Panc1 (cell line): ENCODE results near the gene PDE3B. TPM values are rescaled to one million over a fixed set of nuclear protein-coding genes. Genes with fewer than 3 reads are reported as not detected.

Source experiments
- ATAC-seq: fragments of 200-7000 bp; cut with Tn5 transposase; 2 replicates; pipeline ENCODE4 v1.9.1; 2020; ENCODE audit warnings: mild to moderate bottlenecking, moderate library complexity
- BruUV-seq: library from RNA; stranded (reverse); fragments of 400-500 nt; replicated peaks from 2 replicates; lab custom pipeline; 2021; lab: Mats Ljungman, UMichigan
- CTCF ChIA-PET: fragments of 300-600 bp; sonication (Branson Sonifier 250); formaldehyde crosslinking; loops from one replicate; lab custom pipeline; 2022; ENCODE audit warnings: antibody characterized with exemption; lab: Charles Lee
- POLR2A ChIA-PET: fragments of 300-600 bp; sonication (Branson Sonifier 250); formaldehyde crosslinking; loops from one replicate; lab custom pipeline; 2022; ENCODE audit warnings: antibody characterized with exemption; lab: Charles Lee
- DNase-seq: peaks from one replicate; pipeline ENCODE4 v3.0.0-alpha.2; 2010; ENCODE audit warnings: low read depth, low spot score
- H3K27ac ChIP-seq: 2 replicates; pipeline ENCODE4 v1.5.1; 2011; ENCODE audit warnings: mild to moderate bottlenecking, low read length, inconsistent platforms
- H3K27me3 ChIP-seq: fragments of 200-500 bp; sonication (Bioruptor generic); 2 replicates; pipeline ENCODE4 v1.6.0; 2014; ENCODE audit warnings: low read length, inconsistent platforms; ENCODE audit not compliant: control insufficient read depth, insufficient read depth
- H3K36me3 ChIP-seq: fragments of 200-500 bp; sonication (Bioruptor generic); 2 replicates; pipeline ENCODE4 v1.5.1; 2014; ENCODE audit warnings: inconsistent platforms, mild to moderate bottlenecking, low read length, moderate library complexity; ENCODE audit not compliant: control insufficient read depth, insufficient read depth
- H3K4me1 ChIP-seq: 2 replicates; pipeline ENCODE4 v1.5.1; 2011; ENCODE audit warnings: inconsistent platforms, mild to moderate bottlenecking, low read length, moderate library complexity; ENCODE audit not compliant: control insufficient read depth, insufficient read depth
- H3K4me3 ChIP-seq, 2 experiments: 2 replicates each; pipeline ENCODE4 v1.5.1; 2011 to 2012; ENCODE audit warnings: low read depth in 2 of 2, low read length in 2 of 2, mild to moderate bottlenecking in 2 of 2, inconsistent platforms in 1 of 2, moderate library complexity in 1 of 2
- H3K9me3 ChIP-seq: fragments of 200-500 bp; sonication (Bioruptor generic); 2 replicates; pipeline ENCODE4 v1.5.1; 2014; ENCODE audit warnings: low read depth, mild to moderate bottlenecking, inconsistent platforms, low read length, moderate library complexity; ENCODE audit not compliant: control insufficient read depth, insufficient read depth
- CTCF ChIP-seq: fragments of 450-650 bp; IDR thresholded peaks from 2 replicates; pipeline ENCODE4 v1.5.1; 2017; ENCODE audit warnings: mild to moderate bottlenecking
- POLR2AphosphoS5 ChIP-seq: IDR thresholded peaks from 2 replicates; pipeline ENCODE4 v1.6.1; 2012; ENCODE audit warnings: mild to moderate bottlenecking, low read depth, low read length, moderate library complexity
- REST ChIP-seq, 2 experiments: IDR thresholded peaks; 2 replicates each; pipeline ENCODE4 v1.6.1; 2011 to 2012; ENCODE audit warnings: low read depth in 2 of 2, control low read depth in 1 of 2, low read length in 1 of 2, mild to moderate bottlenecking in 1 of 2, moderate library complexity in 1 of 2; ENCODE audit not compliant: insufficient read depth in 1 of 2
- SIN3A ChIP-seq: IDR thresholded peaks from 2 replicates; pipeline ENCODE4 v1.6.1; 2012; ENCODE audit warnings: low read depth, mild to moderate bottlenecking, low read length, moderate library complexity, borderline replicate concordance; ENCODE audit not compliant: insufficient read depth
- TCF7L2 ChIP-seq: IDR thresholded peaks from 2 replicates; pipeline ENCODE4 v1.6.1; 2011; ENCODE audit warnings: mild to moderate bottlenecking, low read depth, low read length, inconsistent platforms
- in situ Hi-C: cut with HindIII; loops from 2 replicates; pipeline ENCODE4 v1.10.0; 2016; ENCODE audit warnings: low sequenced_read_pairs, low pct_unique_long_range_greater_than_20kb
- intact Hi-C: fragments of 100-400 bp; cut with micrococcal nuclease; formaldehyde crosslinking; loops from one replicate; pipeline ENCODE4 v1.10.0; 2022; ENCODE audit not compliant: unreplicated experiment
- total RNA-seq: library from RNA; stranded (reverse); gene quantifications from one replicate; pipeline ENCODE4 v1.2.1, GENCODE V29; 2021; ENCODE audit not compliant: unreplicated experiment

PDE3B gene
- total RNA-seq, 1 experiment from 2014 or later: 33.0 TPM

- H3K4me1 ChIP-seq: no peaks in the 10 kb centered on the region
- intact Hi-C loops: no loop called here
- ChIA-PET CTCF (no interaction called here), POLR2A (no interaction called here)
- no peak overlapping the region for H3K4me3 ChIP-seq
- DNase-seq (no peak), ATAC-seq (no peak)
- no peak overlapping the region for H3K27ac ChIP-seq
- H3K27me3 ChIP-seq: no peaks in the 10 kb centered on the region
- BruUV-seq: no TSS peak
- no peak for TF ChIP-seq SIN3A
- no peak for TF ChIP-seq TCF7L2
- TF ChIP-seq REST (IDR thresholded peaks at IDR 0.05; ENCODE audit: insufficient read depth in 1 of 2, low read depth in 2 of 2, low read length in 1 of 2): no peak
- no peak for TF ChIP-seq CTCF
- TF ChIP-seq POLR2AphosphoS5: no peak
- in situ Hi-C loops: no loop called here
- H3K9me3 ChIP-seq: no peaks in the 10 kb centered on the region
- H3K36me3 ChIP-seq: no peaks in the 10 kb centered on the region; the same call in 1 of the 2 replicates
Observed at GRCh38 chr11:14812757-14813156, 169.2 kb downstream of the PDE3B start.

- no TSS peak for BruUV-seq
Observed at GRCh38 chr11:14813516-14813915, 169.9 kb downstream of the PDE3B start.

More at GRCh38 chr11:14813516-14813915, 169.9 kb downstream of the PDE3B start:
- CTCF ChIA-PET: no interaction called here
- Histone ChIP-seq H3K27me3 (no peaks in the 10 kb centered on the region), H3K36me3 (no peaks in the 10 kb centered on the region; the same call in 1 of the 2 replicates), H3K4me3 (no peak overlapping the region), H3K9me3 (no peaks in the 10 kb centered on the region), H3K27ac (no peak overlapping the region), H3K4me1 (no peaks in the 10 kb centered on the region)
- TF ChIP-seq REST (IDR thresholded peaks at IDR 0.05; ENCODE audit: insufficient read depth in 1 of 2, low read depth in 2 of 2, low read length in 1 of 2): no peak
- no peak for TF ChIP-seq POLR2AphosphoS5
- TF ChIP-seq SIN3A: no peak
- no peak for TF ChIP-seq TCF7L2
- no peak for TF ChIP-seq CTCF
- POLR2A ChIA-PET: no interaction called here
- DNase-seq (no peak), ATAC-seq (no peak)
- in situ Hi-C loops: no loop called here
- intact Hi-C loops: no loop called here
